GM21515 (cell line): Measurements from ENCODE around the gene AFDN.

ENCODE experiments used
- ATAC-seq: cut with Tn5 transposase; IDR thresholded peaks from one replicate; pipeline ENCODE4 v1.9.1; 2021; ENCODE audit not compliant: unreplicated experiment

Gene AFDN

GRCh38 chr6:167817016-167817415 lies 9.7 kb upstream of the AFDN start:
- ATAC-seq = no peak

GRCh38 chr6:167817729-167818128 lies 9.0 kb upstream of the AFDN start:
- no peak for ATAC-seq

GRCh38 chr6:167819576-167819975 lies 7.1 kb upstream of the AFDN start:
- no peak for ATAC-seq

DNA sequence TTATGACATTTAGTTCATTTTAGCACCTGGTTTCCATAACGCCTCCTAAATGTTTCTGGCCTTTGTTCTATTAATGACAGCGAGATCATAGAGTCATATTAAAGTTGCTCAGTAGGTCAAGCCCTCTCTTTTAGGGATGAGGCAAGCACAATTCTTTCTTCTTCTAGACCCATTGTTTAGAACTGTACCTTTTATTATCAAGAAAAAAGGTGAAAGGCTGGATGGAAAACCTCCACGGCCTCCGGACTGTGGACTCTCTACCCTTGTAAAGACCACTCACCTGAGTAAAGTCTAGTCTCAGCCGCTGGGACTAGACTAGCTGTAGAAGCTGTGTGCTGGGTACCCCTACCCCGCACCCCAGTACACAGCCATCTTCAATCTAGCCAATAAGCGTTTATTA lies 6.0 kb upstream of the AFDN start:
- ATAC-seq = no peak

- no peak for ATAC-seq
Observed at GRCh38 chr6:167824591-167825331, 1.9 kb upstream of the AFDN start.

DNA sequence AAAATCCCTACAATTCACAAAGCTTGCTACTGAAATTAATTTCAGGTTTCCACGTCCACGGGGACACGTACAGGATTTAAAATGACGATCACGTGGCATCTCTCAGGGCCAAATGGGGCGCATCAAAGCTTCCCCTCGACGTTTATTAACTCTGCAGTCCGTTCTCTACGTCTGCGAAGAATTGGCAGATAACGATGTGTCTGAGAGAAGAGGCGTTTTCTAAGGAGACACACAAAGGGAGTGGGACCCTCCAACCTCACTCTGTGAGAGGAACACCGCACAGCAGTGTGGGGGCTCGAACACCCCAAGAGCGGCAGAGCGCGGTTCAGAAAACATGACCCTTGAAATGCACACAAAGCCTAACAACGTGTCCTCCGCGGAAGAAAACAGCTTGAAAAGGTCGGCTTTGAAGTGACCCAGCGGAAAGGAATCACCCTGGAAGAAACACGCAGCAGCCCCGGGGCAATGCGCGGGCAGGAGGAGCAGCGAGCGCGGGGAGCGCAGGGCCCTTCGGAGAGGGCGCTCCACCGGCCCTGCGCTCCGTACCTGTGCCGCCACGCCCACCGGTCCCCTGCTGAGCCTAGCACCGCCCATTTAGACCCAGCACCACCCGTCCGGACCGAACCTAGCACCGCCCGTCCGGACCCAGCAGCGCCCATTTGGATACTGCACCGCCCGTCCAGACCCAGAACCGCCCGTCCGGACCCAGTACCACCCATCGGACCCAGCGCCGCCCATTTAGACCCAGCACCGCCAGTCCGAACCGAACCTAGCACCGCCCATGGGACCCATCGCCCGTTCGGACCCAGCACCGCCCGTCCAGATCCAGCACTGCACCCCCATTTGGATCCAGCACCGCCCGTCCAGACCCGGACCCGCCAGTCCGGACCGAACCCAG lies 1.1 kb upstream of the AFDN start:
- no peak for ATAC-seq

GRCh38 chr6:167826230-167826895 lies 348 bp upstream of the AFDN start:
- ATAC-seq = peak; percentile 73

DNA sequence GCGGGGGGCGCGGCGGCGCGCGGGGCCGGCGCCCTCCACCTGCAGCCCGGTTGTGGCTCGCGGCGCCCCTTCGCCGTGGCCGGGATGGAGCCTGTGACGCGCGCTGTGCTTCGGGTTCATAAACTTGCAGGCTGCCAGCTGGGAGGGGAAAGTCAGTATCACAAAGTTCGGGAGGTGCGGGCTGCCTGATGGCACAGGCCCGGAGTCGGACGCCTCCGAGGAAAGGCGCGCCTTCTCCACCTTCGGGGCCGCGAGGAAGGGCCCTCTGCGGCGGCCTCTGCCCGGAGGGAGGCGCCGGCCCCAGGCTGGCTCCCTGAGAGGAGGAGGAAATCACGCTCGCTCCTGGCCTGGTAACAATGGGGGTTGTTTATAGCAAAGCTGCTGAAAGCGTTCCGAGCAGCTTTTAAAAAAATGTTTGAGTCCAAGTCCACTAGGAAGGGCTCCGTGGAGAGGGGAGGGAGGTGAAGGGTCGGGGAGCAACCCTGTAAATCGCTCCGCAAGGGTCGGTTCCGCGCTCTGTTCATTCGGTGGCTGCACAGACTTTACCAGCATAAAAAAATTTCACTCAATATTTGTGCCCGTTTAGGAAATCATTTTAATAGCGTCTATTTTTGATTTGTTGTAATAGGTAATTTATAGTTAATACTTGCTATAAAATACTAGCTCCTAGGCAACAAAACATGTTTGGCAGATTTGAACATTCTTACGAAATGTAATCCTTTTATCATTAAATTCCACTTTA lies 1.0 kb downstream of the AFDN start:
- ATAC-seq = peak; percentile 39

- ATAC-seq = no peak
Observed at GRCh38 chr6:167828325-167828956, 1.7 kb downstream of the AFDN start.

GRCh38 chr6:167829513-167829912 lies 2.8 kb downstream of the AFDN start:
- ATAC-seq = no peak

DNA sequence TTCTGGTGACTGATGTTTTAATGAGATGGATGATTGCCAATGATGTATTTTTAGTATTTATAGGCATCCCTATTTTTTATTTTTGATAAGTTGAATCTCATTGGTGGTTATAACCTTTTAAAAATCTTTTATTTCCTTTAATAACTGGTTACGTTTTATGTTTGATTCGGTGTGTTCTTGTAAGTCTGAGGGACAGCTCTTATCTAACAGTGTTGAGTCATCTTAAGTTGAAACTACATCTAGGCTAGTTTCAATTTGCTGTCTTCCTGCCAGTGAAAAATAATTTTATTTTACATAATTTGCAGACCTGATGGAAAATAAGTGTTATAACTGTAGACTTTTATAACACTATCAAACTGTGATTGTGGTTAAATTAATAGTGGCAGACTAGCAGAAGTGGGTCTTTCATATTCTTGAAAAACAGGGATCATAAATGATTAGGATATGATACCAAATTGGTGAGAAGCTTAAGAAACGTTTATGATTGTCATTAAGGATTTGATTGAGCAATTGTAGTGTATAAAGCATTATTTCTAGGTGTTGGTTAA lies 4.6 kb downstream of the AFDN start:
- no peak for ATAC-seq

DNA sequence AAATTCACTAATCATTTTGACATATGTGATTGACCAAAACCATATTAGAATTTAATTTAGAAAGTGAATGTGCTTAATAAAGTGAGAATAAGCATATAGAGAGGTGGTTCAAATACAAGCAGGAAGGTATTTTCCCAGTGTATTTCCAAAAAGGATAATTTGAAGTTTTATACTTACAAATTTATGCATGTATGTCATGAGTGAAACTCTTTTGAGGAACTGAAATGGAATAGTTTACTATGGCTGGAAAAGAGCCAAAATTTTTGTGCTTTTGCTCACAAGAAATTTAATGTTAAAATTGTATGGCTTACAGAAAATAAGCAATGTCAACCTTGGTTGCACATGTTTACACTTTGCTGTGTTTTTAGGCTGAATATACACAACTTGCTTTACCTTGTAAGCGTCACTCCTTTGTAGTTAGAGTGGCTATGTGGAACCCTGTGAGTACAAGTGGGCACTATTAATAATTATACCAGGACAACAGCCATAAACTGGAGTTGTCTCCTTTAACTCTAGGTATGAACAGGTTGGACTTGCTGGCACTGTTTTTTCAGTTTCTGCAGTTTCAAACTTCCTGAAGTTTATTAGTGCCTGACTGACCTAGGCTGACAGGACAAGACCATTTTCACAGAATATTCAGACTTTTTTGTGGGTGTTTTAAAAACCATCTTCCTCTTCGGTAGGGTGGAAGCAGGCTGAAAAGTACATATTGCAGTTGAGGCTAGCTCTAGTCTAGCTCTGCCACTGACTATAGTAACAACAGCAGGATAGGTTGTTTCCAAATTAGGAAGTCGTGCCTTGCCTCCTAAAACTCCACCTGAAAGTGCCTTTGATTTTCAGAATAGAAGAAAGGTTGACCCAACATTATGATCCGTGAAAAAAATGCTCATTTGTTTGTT lies 6.0 kb downstream of the AFDN start:
- no peak for ATAC-seq

DNA sequence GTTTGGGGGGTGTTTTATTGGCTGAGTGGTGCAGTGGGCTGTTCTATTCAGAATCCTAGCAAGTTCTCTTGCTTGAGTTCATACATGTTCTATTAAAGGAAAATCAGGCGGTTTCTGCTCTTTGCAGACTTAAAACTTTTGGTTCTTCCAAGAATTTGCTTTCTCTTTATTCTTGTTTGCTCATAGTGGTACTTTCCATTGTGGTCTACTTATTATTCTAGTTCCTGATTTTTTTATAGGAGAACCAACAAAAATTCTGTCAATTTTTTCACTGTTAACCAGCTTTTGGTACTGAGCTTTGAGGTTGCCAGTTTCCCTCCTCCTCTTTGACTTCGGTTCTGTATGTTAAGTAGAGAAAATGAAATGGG lies 6.7 kb downstream of the AFDN start:
- ATAC-seq = no peak

GRCh38 chr6:167835260-167835659 lies 8.5 kb downstream of the AFDN start:
- ATAC-seq = no peak

- ATAC-seq = no peak
Observed at GRCh38 chr6:167836721-167837120, 10.0 kb downstream of the AFDN start.

GRCh38 chr6:167838207-167838748 lies 11.6 kb downstream of the AFDN start:
- no peak for ATAC-seq

DNA sequence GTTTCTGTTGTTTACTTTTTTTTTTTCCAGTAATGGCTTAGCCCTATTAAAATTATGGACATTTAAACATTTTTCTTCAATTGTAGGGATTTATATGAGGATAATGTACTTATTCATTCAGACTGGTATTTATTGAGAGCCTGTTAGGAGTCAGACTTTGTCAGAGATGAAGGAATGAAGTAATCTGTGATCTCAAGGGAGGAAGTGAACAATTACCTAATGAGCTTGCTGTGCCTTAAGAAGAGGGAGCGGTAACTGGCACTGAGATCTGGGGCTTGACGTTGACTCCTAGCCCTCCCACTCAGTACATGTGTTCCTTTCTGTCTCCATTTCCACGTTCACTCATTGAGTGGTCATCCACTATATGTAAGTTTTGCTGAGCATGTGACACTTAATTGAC lies 12.6 kb downstream of the AFDN start:
- ATAC-seq = no peak

DNA sequence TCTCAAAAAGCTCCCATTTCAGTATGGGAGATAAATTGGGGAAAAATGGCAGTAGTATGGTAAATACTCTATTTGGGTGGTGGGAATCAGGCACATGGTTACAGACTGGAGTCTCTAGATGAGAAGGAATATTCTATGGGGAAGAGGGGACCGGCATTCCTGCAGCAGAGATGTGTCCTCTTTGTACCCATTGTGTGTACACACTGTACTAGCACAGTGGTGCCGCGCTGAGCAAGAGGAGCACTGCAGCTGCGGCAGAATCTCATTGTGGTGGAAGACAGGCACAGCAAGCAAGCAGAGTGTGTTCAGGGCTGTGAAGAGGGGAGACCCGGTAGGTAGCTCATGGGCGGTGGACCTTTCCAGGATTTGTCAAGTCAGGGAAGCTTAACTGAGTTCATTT lies 13.0 kb downstream of the AFDN start:
- no peak for ATAC-seq

DNA sequence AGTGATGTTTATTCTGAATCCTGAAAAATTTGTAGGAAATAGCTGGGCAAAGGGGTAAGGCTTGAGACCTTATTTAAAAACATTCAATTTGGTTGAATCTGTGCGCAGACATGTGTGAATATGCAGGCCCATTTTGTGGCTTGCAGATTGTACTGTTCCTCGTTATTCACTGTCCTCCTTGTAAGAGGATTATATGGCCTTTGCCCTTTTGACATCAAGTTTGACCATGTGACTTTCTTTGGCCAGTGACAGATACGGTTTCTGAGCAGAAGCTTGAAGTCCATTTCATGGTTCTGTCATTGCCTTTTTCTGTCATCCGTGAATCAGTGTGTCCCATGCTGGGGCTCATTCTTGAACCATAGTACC lies 13.4 kb downstream of the AFDN start:
- no peak for ATAC-seq
